Measurements from ENCODE around the gene C19orf47.

GRCh38 chr19:40273469-40274360 is 74.5 kb downstream of the C19orf47 start:
- no peak for TF ChIP-seq CTCF (IDR thresholded peaks at IDR 0.05 in 8 of 11, conservative IDR thresholded peaks at IDR 0.05 in 3 of 11)
- no peak for TF ChIP-seq POLR2A (IDR thresholded peaks at IDR 0.05)
